ENCODE results near the gene EHMT1. TPM values are rescaled to one million over a fixed set of nuclear protein-coding genes. Genes with fewer than 3 reads are reported as not detected.

Gene EHMT1
- total and polyA plus RNA-seq, 2 of the 13 experiments (the other 11 are each of a cell fraction or from before 2014, with no cell fraction given) = 23.0 to 27.1 TPM

- TF ChIP-seq CENPBD1 (CRISPR knock-in tag; IDR thresholded peaks at IDR 0.05; ENCODE audit: borderline replicate concordance, low read depth) (no peak), HIC2 (CRISPR knock-in tag; IDR thresholded peaks at IDR 0.05; ENCODE audit: low read depth) (no peak), MTF2 (CRISPR knock-in tag; IDR thresholded peaks at IDR 0.05; ENCODE audit: borderline replicate concordance) (no peak)
These were observed 44.8 kb downstream of the EHMT1 start (continued) for GRCh38 chr9:137663584-137663983.

GRCh38 chr9:137664676-137665075 lies 45.9 kb downstream of the EHMT1 start:
- no peak overlapping the region for H2AFZ ChIP-seq (ENCODE audit: low read length)
- H3K27ac ChIP-seq (ENCODE audit: extremely low read length, insufficient read depth, low read length) = no peak overlapping the region
- no peak overlapping the region for H3K9ac ChIP-seq (ENCODE audit: insufficient read depth, low read depth, low read length)
- H4K20me1 ChIP-seq (ENCODE audit: insufficient read depth, low read length) = peaks cover 16% of the 10 kb centered on the region; the same call in 1 of the 2 replicates
- H3K9me3 ChIP-seq (ENCODE audit: low read length) = no peaks in the 10 kb centered on the region
- no peaks in the 10 kb centered on the region for H3K27me3 ChIP-seq (ENCODE audit: control insufficient read depth in 1 of 2, insufficient read depth in 2 of 2, low read length in 2 of 2)
- 19% methylated on average over 7 of the region's 7 CpGs for WGBS (ENCODE audit: low lambda C conversion rate)
- H3K4me1 ChIP-seq (ENCODE audit: insufficient read depth, low read length) = peaks cover 41% of the 10 kb centered on the region
- peaks cover 2 to 3% of the 10 kb centered on the region in 2 experiments; a peak in 2 of 5 replicates for H3K36me3 ChIP-seq (replicated peaks in 1 of 2; ENCODE audit: control insufficient read depth in 1 of 2, insufficient read depth in 2 of 2, low read length in 2 of 2)
- intact Hi-C loops (cut with micrococcal nuclease; ENCODE audit: unreplicated experiment) (loop anchor here (5.0 kb wide), 1 partner anchor 42 kb away; no protein-coding TSS in a partner anchor), in situ Hi-C loops (cut with HindIII; ENCODE audit: extremely low pct_ligation_motif_present, low pct_unique_long_range_greater_than_20kb) (no loop called here)
- H3K79me2 ChIP-seq (ENCODE audit: insufficient read depth, low read length) = peaks cover 62% of the 10 kb centered on the region
- ChIA-PET POLR2A (interaction anchor here (1.0 to 1.2 kb wide), 2 partner anchors 46 to 57 kb away, joined by 3 read pairs; partner anchors contain the start of gene EHMT1), CTCF (ENCODE audit: low intra/inter-chr PET ratio, low total read pairs) (no interaction called here)
- no peak overlapping the region for H3K4me3 ChIP-seq (replicated peaks in 1 of 3; ENCODE audit: insufficient read depth in 1 of 3, low read depth in 2 of 3, low read length in 3 of 3)
- FAIRE-seq = peak; percentile 93
- peak overlapping the region; percentile 44 for H3K4me2 ChIP-seq (ENCODE audit: low read depth, low read length)
- peak; percentile 75 for DNase-seq (ENCODE audit: low spot score)
- BruUV-seq (replicated peaks) = no TSS peak
- ATAC-seq = peak; percentile 80
- TF ChIP-seq ZGPAT (CRISPR knock-in tag; IDR thresholded peaks at IDR 0.05) = no peak
- no peak for TF ChIP-seq CENPX (CRISPR knock-in tag; IDR thresholded peaks at IDR 0.05)
- no peak for TF ChIP-seq ZNF318 (CRISPR knock-in tag; IDR thresholded peaks at IDR 0.05)
- TF ChIP-seq ZNF841 (CRISPR knock-in tag; IDR thresholded peaks at IDR 0.05; ENCODE audit: borderline replicate concordance) = no peak
- no peak for TF ChIP-seq ZNF615 (CRISPR knock-in tag; IDR thresholded peaks at IDR 0.05; ENCODE audit: borderline replicate concordance)
- no peak for TF ChIP-seq TSC22D2 (CRISPR knock-in tag; IDR thresholded peaks at IDR 0.05; ENCODE audit: borderline replicate concordance)
- peak; percentile 52; the same call in 1 of the 2 replicates for TF ChIP-seq NCOR1 (IDR thresholded peaks at IDR 0.05; ENCODE audit: borderline replicate concordance, low read length)
- peak; percentile 13; the same call in 1 of the 2 replicates for TF ChIP-seq FOXK2 (IDR thresholded peaks at IDR 0.05)

All from HepG2 (cell line).